SK-N-SH treated with all-trans-retinoic acid at 6 μM for 48 hours (cell line): Measurements from ENCODE around the gene TUB.

Experiments
- CSDC2 ChIP-seq: fragments of 250-450 bp; sonication (Bioruptor Pico); IDR thresholded peaks from 2 replicates; pipeline ENCODE4 v1.5.0; 2020; ENCODE audit warnings: mild to moderate bottlenecking, moderate library complexity
- ESRRG ChIP-seq: fragments of 250-450 bp; sonication (Bioruptor Pico); IDR thresholded peaks from 2 replicates; pipeline ENCODE4 v1.6.1; 2021; ENCODE audit warnings: mild to moderate bottlenecking
- RARB ChIP-seq: fragments of 250-450 bp; sonication (Bioruptor Pico); IDR thresholded peaks from 2 replicates; pipeline ENCODE4 v1.8.0; 2021; ENCODE audit warnings: mild to moderate bottlenecking, moderate library complexity
- ZC3H10 ChIP-seq: fragments of 250-450 bp; sonication (Bioruptor Pico); IDR thresholded peaks from 2 replicates; pipeline ENCODE4 v1.5.1; 2021; ENCODE audit warnings: mild to moderate bottlenecking, moderate library complexity
- ZFP3 ChIP-seq: fragments of 250-450 bp; sonication (Bioruptor Pico); IDR thresholded peaks from 2 replicates; pipeline ENCODE4 v1.5.0; 2020; ENCODE audit warnings: mild to moderate bottlenecking, moderate library complexity
- ZFP30 ChIP-seq: fragments of 450-650 bp; formaldehyde crosslinking; IDR thresholded peaks from 2 replicates; pipeline ENCODE4 v1.5.0; 2022; ENCODE audit warnings: mild to moderate bottlenecking, moderate library complexity
- ZNF565 ChIP-seq: fragments of 450-650 bp; formaldehyde crosslinking; conservative IDR thresholded peaks from 2 replicates; pipeline ENCODE4 v1.5.0; 2020; ENCODE audit warnings: low read depth, mild to moderate bottlenecking, moderate library complexity
- ZNF70 ChIP-seq: fragments of 450-650 bp; formaldehyde crosslinking; IDR thresholded peaks from 2 replicates; pipeline ENCODE4 v1.5.0; 2020; ENCODE audit warnings: mild to moderate bottlenecking, moderate library complexity
- TF ChIP-seq, protein P1 (sequence below): fragments of 250-450 bp; sonication (Bioruptor Pico); IDR thresholded peaks from 2 replicates; pipeline ENCODE4 v1.5.0; 2020; ENCODE audit warnings: mild to moderate bottlenecking, moderate library complexity
- TF ChIP-seq, protein P2 (sequence below): fragments of 250-450 bp; sonication (Bioruptor Pico); IDR thresholded peaks from 2 replicates; pipeline ENCODE4 v1.5.1; 2020; ENCODE audit warnings: low read depth, mild to moderate bottlenecking, moderate library complexity
- TF ChIP-seq, protein P3 (sequence below): fragments of 250-450 bp; sonication (Bioruptor Pico); IDR thresholded peaks from 2 replicates; pipeline ENCODE4 v1.8.0; 2020; ENCODE audit warnings: mild to moderate bottlenecking, moderate library complexity, borderline replicate concordance

DNA sequence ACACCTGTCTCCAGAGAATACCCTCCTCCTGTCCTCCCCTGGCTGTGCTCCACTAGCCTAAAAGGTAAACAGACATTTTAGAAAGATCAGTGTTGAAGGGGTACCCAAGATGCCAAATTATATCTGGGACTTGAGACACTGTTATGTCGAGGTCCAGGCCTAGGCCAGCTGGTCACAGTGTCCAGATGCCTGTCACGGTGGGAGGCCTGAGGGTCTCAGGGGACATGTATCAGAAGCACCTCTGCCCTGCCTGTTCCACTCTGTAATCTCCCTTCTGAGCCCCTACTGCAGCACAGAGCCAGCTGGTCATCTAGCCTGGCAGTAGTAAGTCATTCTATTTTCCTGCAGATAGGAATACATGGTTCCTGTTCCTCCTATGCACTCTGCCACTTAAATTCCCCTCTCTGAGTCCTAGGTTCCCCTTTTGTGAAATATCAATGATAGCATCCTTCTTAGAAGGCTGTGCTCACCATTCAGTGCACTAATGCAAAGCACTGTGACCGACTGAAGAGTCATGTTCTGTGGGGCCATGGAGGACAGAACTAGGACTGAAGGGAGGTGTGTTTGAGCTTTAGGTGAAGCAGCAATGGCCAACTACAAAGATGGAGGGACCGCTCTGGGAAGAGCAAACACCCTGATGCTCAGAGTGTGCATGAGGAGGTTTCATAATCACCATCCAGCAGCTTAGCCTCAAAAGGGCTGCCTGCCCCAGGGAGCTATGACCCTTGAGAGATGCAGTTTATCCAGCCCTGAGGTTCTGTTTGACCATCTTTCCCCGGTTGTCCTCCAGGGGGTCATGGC is 44.8 kb upstream of the TUB start:
- TF ChIP-seq CSDC2 (no peak), RARB (no peak), ZNF70 (CRISPR knock-in tag) (no peak), ZFP3 (CRISPR knock-in tag) (no peak), ZC3H10 (CRISPR knock-in tag) (no peak), ESRRG (CRISPR knock-in tag) (no peak), ZFP30 (CRISPR knock-in tag) (no peak), ZNF565 (CRISPR knock-in tag) (no peak)
- TF ChIP-seq, protein P1, sequence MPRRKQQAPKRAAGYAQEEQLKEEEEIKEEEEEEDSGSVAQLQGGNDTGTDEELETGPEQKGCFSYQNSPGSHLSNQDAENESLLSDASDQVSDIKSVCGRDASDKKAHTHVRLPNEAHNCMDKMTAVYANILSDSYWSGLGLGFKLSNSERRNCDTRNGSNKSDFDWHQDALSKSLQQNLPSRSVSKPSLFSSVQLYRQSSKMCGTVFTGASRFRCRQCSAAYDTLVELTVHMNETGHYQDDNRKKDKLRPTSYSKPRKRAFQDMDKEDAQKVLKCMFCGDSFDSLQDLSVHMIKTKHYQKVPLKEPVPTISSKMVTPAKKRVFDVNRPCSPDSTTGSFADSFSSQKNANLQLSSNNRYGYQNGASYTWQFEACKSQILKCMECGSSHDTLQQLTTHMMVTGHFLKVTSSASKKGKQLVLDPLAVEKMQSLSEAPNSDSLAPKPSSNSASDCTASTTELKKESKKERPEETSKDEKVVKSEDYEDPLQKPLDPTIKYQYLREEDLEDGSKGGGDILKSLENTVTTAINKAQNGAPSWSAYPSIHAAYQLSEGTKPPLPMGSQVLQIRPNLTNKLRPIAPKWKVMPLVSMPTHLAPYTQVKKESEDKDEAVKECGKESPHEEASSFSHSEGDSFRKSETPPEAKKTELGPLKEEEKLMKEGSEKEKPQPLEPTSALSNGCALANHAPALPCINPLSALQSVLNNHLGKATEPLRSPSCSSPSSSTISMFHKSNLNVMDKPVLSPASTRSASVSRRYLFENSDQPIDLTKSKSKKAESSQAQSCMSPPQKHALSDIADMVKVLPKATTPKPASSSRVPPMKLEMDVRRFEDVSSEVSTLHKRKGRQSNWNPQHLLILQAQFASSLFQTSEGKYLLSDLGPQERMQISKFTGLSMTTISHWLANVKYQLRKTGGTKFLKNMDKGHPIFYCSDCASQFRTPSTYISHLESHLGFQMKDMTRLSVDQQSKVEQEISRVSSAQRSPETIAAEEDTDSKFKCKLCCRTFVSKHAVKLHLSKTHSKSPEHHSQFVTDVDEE (CRISPR knock-in tag) = no peak
- TF ChIP-seq, protein P2, sequence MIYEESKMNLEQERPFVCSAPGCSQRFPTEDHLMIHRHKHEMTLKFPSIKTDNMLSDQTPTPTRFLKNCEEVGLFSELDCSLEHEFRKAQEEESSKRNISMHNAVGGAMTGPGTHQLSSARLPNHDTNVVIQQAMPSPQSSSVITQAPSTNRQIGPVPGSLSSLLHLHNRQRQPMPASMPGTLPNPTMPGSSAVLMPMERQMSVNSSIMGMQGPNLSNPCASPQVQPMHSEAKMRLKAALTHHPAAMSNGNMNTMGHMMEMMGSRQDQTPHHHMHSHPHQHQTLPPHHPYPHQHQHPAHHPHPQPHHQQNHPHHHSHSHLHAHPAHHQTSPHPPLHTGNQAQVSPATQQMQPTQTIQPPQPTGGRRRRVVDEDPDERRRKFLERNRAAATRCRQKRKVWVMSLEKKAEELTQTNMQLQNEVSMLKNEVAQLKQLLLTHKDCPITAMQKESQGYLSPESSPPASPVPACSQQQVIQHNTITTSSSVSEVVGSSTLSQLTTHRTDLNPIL = no peak
- TF ChIP-seq, protein P3, sequence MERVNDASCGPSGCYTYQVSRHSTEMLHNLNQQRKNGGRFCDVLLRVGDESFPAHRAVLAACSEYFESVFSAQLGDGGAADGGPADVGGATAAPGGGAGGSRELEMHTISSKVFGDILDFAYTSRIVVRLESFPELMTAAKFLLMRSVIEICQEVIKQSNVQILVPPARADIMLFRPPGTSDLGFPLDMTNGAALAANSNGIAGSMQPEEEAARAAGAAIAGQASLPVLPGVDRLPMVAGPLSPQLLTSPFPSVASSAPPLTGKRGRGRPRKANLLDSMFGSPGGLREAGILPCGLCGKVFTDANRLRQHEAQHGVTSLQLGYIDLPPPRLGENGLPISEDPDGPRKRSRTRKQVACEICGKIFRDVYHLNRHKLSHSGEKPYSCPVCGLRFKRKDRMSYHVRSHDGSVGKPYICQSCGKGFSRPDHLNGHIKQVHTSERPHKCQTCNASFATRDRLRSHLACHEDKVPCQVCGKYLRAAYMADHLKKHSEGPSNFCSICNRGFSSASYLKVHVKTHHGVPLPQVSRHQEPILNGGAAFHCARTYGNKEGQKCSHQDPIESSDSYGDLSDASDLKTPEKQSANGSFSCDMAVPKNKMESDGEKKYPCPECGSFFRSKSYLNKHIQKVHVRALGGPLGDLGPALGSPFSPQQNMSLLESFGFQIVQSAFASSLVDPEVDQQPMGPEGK (CRISPR knock-in tag) = no peak
